ENCODE results near the gene CCDC9. TPM values are rescaled to one million over a fixed set of nuclear protein-coding genes. Genes with fewer than 3 reads are reported as not detected.

The CCDC9 gene
- total RNA-seq, 1 experiment from 2014 or later, result 36.9 TPM

DNA sequence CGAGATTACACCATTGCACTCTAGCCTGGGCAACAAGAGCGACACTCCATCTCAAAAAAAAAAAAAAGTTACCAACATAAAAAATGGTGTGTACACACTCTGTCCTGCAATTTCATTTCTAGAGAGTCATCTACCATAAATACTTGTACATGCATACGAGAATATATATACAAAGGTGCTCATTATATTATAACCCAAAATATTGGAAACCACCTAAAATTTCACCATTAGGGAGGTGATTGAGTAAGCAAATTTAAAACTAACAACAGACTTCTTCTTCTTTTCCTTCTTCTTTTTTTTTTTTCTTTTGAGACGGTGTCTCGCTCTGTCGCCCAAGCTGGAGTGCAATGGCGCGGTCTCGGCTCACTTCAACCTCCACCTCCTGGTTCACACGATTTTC lies 45.9 kb downstream of the CCDC9 start:
- no CpG with 5 or more reads among the region's 10 CpGs for WGBS (ENCODE audit: extremely low coverage, insufficient read length, low lambda C conversion rate)
- H3K79me2 ChIP-seq (ENCODE audit: insufficient read depth, low read length), result no peaks in the 10 kb centered on the region
- H3K23ac ChIP-seq (ENCODE audit: insufficient read length, low read depth, low read length), result no peak overlapping the region
- no peak overlapping the region for H2AFZ ChIP-seq (ENCODE audit: low read length)
- H3K36me3 Mint-ChIP-seq (ENCODE audit: insufficient read depth in 1 of 3, low read depth in 3 of 3), result no peaks in the 10 kb centered on the region
- H4K91ac ChIP-seq (ENCODE audit: insufficient read length, low read depth, low read length), result no peak overlapping the region
- no peak overlapping the region for H3K27ac ChIP-seq (ENCODE audit: insufficient read length, low read depth, low read length)
- TF ChIP-seq, protein P1, sequence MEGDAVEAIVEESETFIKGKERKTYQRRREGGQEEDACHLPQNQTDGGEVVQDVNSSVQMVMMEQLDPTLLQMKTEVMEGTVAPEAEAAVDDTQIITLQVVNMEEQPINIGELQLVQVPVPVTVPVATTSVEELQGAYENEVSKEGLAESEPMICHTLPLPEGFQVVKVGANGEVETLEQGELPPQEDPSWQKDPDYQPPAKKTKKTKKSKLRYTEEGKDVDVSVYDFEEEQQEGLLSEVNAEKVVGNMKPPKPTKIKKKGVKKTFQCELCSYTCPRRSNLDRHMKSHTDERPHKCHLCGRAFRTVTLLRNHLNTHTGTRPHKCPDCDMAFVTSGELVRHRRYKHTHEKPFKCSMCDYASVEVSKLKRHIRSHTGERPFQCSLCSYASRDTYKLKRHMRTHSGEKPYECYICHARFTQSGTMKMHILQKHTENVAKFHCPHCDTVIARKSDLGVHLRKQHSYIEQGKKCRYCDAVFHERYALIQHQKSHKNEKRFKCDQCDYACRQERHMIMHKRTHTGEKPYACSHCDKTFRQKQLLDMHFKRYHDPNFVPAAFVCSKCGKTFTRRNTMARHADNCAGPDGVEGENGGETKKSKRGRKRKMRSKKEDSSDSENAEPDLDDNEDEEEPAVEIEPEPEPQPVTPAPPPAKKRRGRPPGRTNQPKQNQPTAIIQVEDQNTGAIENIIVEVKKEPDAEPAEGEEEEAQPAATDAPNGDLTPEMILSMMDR (conservative IDR thresholded peaks at IDR 0.05), result no peak
- peaks cover 4% of the 10 kb centered on the region for H3K27me3 Mint-ChIP-seq (ENCODE audit: low read depth)
- H3T11ph ChIP-seq (ENCODE audit: low read length), result no peak overlapping the region
- no peak overlapping the region for H2BK120ac ChIP-seq (ENCODE audit: low read depth, low read length, poor library complexity, severe bottlenecking)
- no peak overlapping the region for H3K4ac ChIP-seq (ENCODE audit: low read depth, low read length)
- H3K4me1 Mint-ChIP-seq, result peaks cover 7% of the 10 kb centered on the region in 2 experiments
- no peak overlapping the region for H2BK15ac ChIP-seq (ENCODE audit: low read depth, low read length)
- DNase-seq, result no peak
- H3K56ac ChIP-seq (ENCODE audit: insufficient read length, low read depth, low read length), result no peak overlapping the region
- no peak overlapping the region for H3K4me2 ChIP-seq (ENCODE audit: insufficient read depth, insufficient read length, low read length)
- H4K5ac ChIP-seq (ENCODE audit: insufficient read length, low read depth, low read length), result no peak overlapping the region
- no peaks in the 10 kb centered on the region for H3K79me1 ChIP-seq (ENCODE audit: insufficient read depth, low read depth, low read length, poor library complexity, severe bottlenecking)
- no peak overlapping the region for H3K27ac Mint-ChIP-seq
- no peaks in the 10 kb centered on the region for H3K9me3 ChIP-seq (ENCODE audit: control insufficient read depth, low read depth, low read length)
- no peak overlapping the region for H2BK5ac ChIP-seq (ENCODE audit: insufficient read length, low read length)
- H3K18ac ChIP-seq (ENCODE audit: insufficient read length, low read depth, low read length), result no peak overlapping the region
- no peak overlapping the region for H3K4me3 Mint-ChIP-seq
- no peak overlapping the region for H2BK20ac ChIP-seq (ENCODE audit: low read depth, low read length, poor library complexity, severe bottlenecking)
- no peaks in the 10 kb centered on the region for H3K23me2 ChIP-seq (ENCODE audit: insufficient read length, low read depth, low read length, poor library complexity, severe bottlenecking)
- no peak overlapping the region for H2AK5ac ChIP-seq (ENCODE audit: insufficient read length, low read length)
- H3K14ac ChIP-seq (ENCODE audit: insufficient read depth, low read length), result no peak overlapping the region
- no peak overlapping the region for H2BK12ac ChIP-seq (ENCODE audit: insufficient read length, low read depth, low read length)
- no peak overlapping the region for H4K8ac ChIP-seq (replicated peaks; ENCODE audit: insufficient read length, low read depth, low read length)
- no peaks in the 10 kb centered on the region for H3K27me3 ChIP-seq (ENCODE audit: insufficient read depth, low read length)
- H4K20me1 ChIP-seq (ENCODE audit: control insufficient read depth, insufficient read depth, insufficient read length), result no peaks in the 10 kb centered on the region
- no peaks in the 10 kb centered on the region for H3K4me1 ChIP-seq (ENCODE audit: insufficient read depth, low read length)
- peaks cover 0 to 2% of the 10 kb centered on the region in 2 experiments; a peak in 1 of 5 replicates for H3K9me3 Mint-ChIP-seq
- no peak overlapping the region for H3K9ac ChIP-seq (ENCODE audit: extremely low read depth, insufficient read length, low read length)

All from H9 (cell line).